H1 (cell line): ENCODE measurements around the gene GPANK1. TPM values are rescaled to one million over a fixed set of nuclear protein-coding genes. Genes with fewer than 3 reads are reported as not detected.

ENCODE experiments used
- CTCF ChIA-PET: fragments of 300-600 bp; sonication (Branson Sonifier 250); formaldehyde crosslinking; loops from one replicate; lab custom pipeline; 2021; ENCODE audit not compliant: partially characterized antibody; lab: Charles Lee
- POLR2A ChIA-PET: fragments of 300-600 bp; sonication (Branson Sonifier 250); formaldehyde crosslinking; loops from one replicate; lab custom pipeline; 2021; ENCODE audit warnings: inconsistent platforms; ENCODE audit not compliant: partially characterized antibody; lab: Charles Lee
- DNase-seq, 2 experiments: peaks; one replicate each; pipeline versions ENCODE4 v3.0.0 to v3.0.0-alpha.2; 2010 to 2022; ENCODE audit warnings: low spot score in 2 of 2, low read depth in 1 of 2, mixed read lengths in 1 of 2
- FAIRE-seq: peaks from 2 replicates; lab custom pipeline; 2011; peaks lifted over from hg19 to GRCh38; lab: Jason Lieb, UNC
- H2AFZ ChIP-seq: 2 replicates; pipeline ENCODE4 v1.8.1; 2012; ENCODE audit warnings: low read length, inconsistent platforms
- H2AK5ac ChIP-seq: 2 replicates; pipeline ENCODE4 v1.6.1; 2013; ENCODE audit warnings: low read depth, low read length
- H2BK120ac ChIP-seq: replicated peaks from 2 replicates; pipeline ENCODE3; 2013; ENCODE audit warnings: low read depth, low read length, inconsistent platforms
- H2BK12ac ChIP-seq: 2 replicates; pipeline ENCODE4 v1.6.1; 2013; ENCODE audit warnings: low read depth, low read length
- H2BK15ac ChIP-seq: 2 replicates; pipeline ENCODE4 v1.6.1; 2013; ENCODE audit warnings: low read length
- H2BK20ac ChIP-seq: 2 replicates; pipeline ENCODE4 v1.6.1; 2013; ENCODE audit warnings: low read length
- H2BK5ac ChIP-seq: 2 replicates; pipeline ENCODE4 v1.6.1; 2013; ENCODE audit warnings: low read depth, low read length
- H3K14ac ChIP-seq: 2 replicates; pipeline ENCODE4 v1.6.1; 2013; ENCODE audit warnings: inconsistent platforms; ENCODE audit not compliant: insufficient read length
- H3K18ac ChIP-seq: 2 replicates; pipeline ENCODE4 v1.6.1; 2013; ENCODE audit warnings: low read length; ENCODE audit errors: extremely low read depth
- H3K23ac ChIP-seq: 2 replicates; pipeline ENCODE4 v1.6.1; 2013; ENCODE audit warnings: inconsistent platforms; ENCODE audit not compliant: insufficient read length
- H3K23me2 ChIP-seq: 2 replicates; pipeline ENCODE4 v1.6.1; 2013; ENCODE audit warnings: low read depth, low read length
- H3K27ac ChIP-seq: 2 replicates; pipeline ENCODE4 v1.6.1; 2011; ENCODE audit warnings: low read depth, low read length, inconsistent platforms
- H3K27me3 ChIP-seq, 4 experiments: replicated peaks in 1 of 4; 1 replicate in 1 of 4; 2 replicates in 3 of 4; pipeline versions ENCODE4 v1.6.1 to v1.8.1; 2011 to 2013; ENCODE audit warnings: low read length in 3 of 4, mild to moderate bottlenecking in 3 of 4, inconsistent platforms in 2 of 4, mixed read lengths in 2 of 4, moderate library complexity in 1 of 4; ENCODE audit not compliant: control insufficient read depth in 3 of 4, insufficient read depth in 3 of 4; ENCODE audit errors: extremely low read depth in 1 of 4
- H3K36me3 ChIP-seq, 4 experiments: 2 replicates each; pipeline versions ENCODE4 v1.6.1 to v1.8.1; 2011 to 2013; ENCODE audit warnings: mild to moderate bottlenecking in 4 of 4, low read length in 3 of 4, moderate library complexity in 2 of 4, control low read depth in 1 of 4, inconsistent platforms in 1 of 4; ENCODE audit not compliant: insufficient read depth in 4 of 4, control insufficient read depth in 2 of 4
- H3K4ac ChIP-seq: replicated peaks from 2 replicates; pipeline ENCODE3; 2013; ENCODE audit warnings: low read length, low read depth, mixed read lengths, inconsistent platforms; ENCODE audit not compliant: insufficient read length
- H3K4me1 ChIP-seq, 4 experiments: replicated peaks in 1 of 4; 1 replicate in 1 of 4; 2 replicates in 3 of 4; pipeline versions ENCODE4 v1.6.1 to v1.8.1; 2011 to 2013; ENCODE audit warnings: low read length in 3 of 4, inconsistent platforms in 2 of 4, mixed read lengths in 1 of 4; ENCODE audit not compliant: insufficient read depth in 4 of 4, control insufficient read depth in 3 of 4
- H3K4me2 ChIP-seq, 2 experiments: 2 replicates each; pipeline versions ENCODE4 v1.6.1 to v1.8.1; 2011 to 2013; ENCODE audit warnings: low read depth in 2 of 2, low read length in 2 of 2, control low read depth in 1 of 2, inconsistent platforms in 1 of 2, mild to moderate bottlenecking in 1 of 2; ENCODE audit not compliant: insufficient read depth in 1 of 2
- H3K4me3 ChIP-seq, 4 experiments: fragments of 200-600, 300-600 bp in 1 of 4; sonication (generic), shearing (Covaris generic), sonication (Bioruptor Twin) in 1 of 4; 2 replicates each; pipeline versions ENCODE4 v1.5.1 to v1.8.1; 2011 to 2016; ENCODE audit warnings: low read length in 4 of 4, low read depth in 3 of 4, control low read depth in 2 of 4, inconsistent platforms in 2 of 4, mild to moderate bottlenecking in 2 of 4, mixed read lengths in 1 of 4, moderate library complexity in 1 of 4; ENCODE audit not compliant: insufficient read depth in 2 of 4; ENCODE audit errors: extremely low read depth in 1 of 4
- H3K56ac ChIP-seq: replicated peaks from 2 replicates; pipeline ENCODE3; 2013; ENCODE audit warnings: low read depth, mild to moderate bottlenecking, mixed read lengths, low read length, inconsistent platforms; ENCODE audit not compliant: insufficient read length
- H3K79me1 ChIP-seq: 2 replicates; pipeline ENCODE4 v1.6.1; 2013; ENCODE audit warnings: low read depth, low read length, control low read depth
- H3K79me2 ChIP-seq, 2 experiments: 2 replicates each; pipeline versions ENCODE4 v1.6.1 to v1.8.1; 2012 to 2013; ENCODE audit warnings: low read length in 2 of 2, mild to moderate bottlenecking in 2 of 2, inconsistent platforms in 1 of 2; ENCODE audit not compliant: insufficient read depth in 2 of 2, control insufficient read depth in 1 of 2
- H3K9ac ChIP-seq, 4 experiments: replicated peaks in 1 of 4; 1 replicate in 1 of 4; 2 replicates in 3 of 4; pipeline versions ENCODE4 v1.6.1 to v1.8.1; 2011 to 2013; ENCODE audit warnings: low read depth in 3 of 4, low read length in 3 of 4, control low read depth in 2 of 4, mild to moderate bottlenecking in 2 of 4, moderate library complexity in 2 of 4, inconsistent platforms in 1 of 4; ENCODE audit errors: extremely low read depth in 1 of 4
- H3K9me3 ChIP-seq, 2 experiments: 2 replicates each; pipeline versions ENCODE4 v1.6.1 to v1.8.1; 2012 to 2013; ENCODE audit warnings: mild to moderate bottlenecking in 2 of 2, moderate library complexity in 2 of 2, control low read depth in 1 of 2, inconsistent platforms in 1 of 2, low read depth in 1 of 2, low read length in 1 of 2, mixed read lengths in 1 of 2; ENCODE audit not compliant: insufficient read depth in 2 of 2
- H4K20me1 ChIP-seq, 2 experiments: replicated peaks in 1 of 2; 2 replicates each; pipeline versions ENCODE3 to v1.8.1; 2011 to 2013; ENCODE audit warnings: inconsistent platforms in 2 of 2, low read length in 2 of 2, mild to moderate bottlenecking in 1 of 2; ENCODE audit not compliant: insufficient read depth in 2 of 2, control insufficient read depth in 1 of 2
- H4K5ac ChIP-seq: 2 replicates; pipeline ENCODE4 v1.6.1; 2013; ENCODE audit warnings: low read length, low read depth, mixed read lengths, inconsistent platforms; ENCODE audit not compliant: insufficient read length
- H4K8ac ChIP-seq: 2 replicates; pipeline ENCODE4 v1.8.0; 2013; ENCODE audit warnings: mild to moderate bottlenecking, moderate library complexity, low read length, inconsistent platforms; ENCODE audit not compliant: insufficient read depth; ENCODE audit errors: extremely low read depth
- H4K91ac ChIP-seq: replicated peaks from 2 replicates; pipeline ENCODE3; 2013; ENCODE audit warnings: low read length, mixed read lengths, inconsistent platforms; ENCODE audit not compliant: insufficient read length
- GABPA ChIP-seq: IDR thresholded peaks from 2 replicates; pipeline ENCODE4 v1.6.1; 2011; ENCODE audit warnings: mild to moderate bottlenecking, low read length, moderate library complexity, borderline replicate concordance; ENCODE audit not compliant: insufficient read depth
- MAX ChIP-seq: IDR thresholded peaks from 2 replicates; pipeline ENCODE4 v1.6.1; 2012; ENCODE audit warnings: inconsistent platforms
- NRF1 ChIP-seq: IDR thresholded peaks from 2 replicates; pipeline ENCODE4 v1.6.1; 2011; ENCODE audit warnings: mild to moderate bottlenecking, low read depth, low read length, improper control_type of control experiment
- RNF2 ChIP-seq: fragments of 200-900, 300-1000 bp; sonication (generic); IDR thresholded peaks from 2 replicates; pipeline ENCODE4 v1.7.1; 2016; ENCODE audit warnings: borderline replicate concordance, low read depth, mild to moderate bottlenecking, antibody characterized with exemption, low read length; ENCODE audit not compliant: poor library complexity, severe bottlenecking; ENCODE audit errors: missing control alignments
- WGBS, 2 experiments: shearing (Covaris generic) in 1 of 2; methylation state at CpG; one replicate each; pipeline versions ENCODE4 v1.1.6 to v1.1.7; 2013 to 2015; ENCODE audit warnings: low lambda C conversion rate in 2 of 2, mixed read lengths in 2 of 2, inconsistent platforms in 1 of 2, low coverage in 1 of 2, missing lambda C conversion rate in 1 of 2; ENCODE audit not compliant: insufficient replicate concordance in 2 of 2, insufficient coverage in 1 of 2, insufficient read length in 1 of 2; ENCODE audit errors: extremely low coverage in 1 of 2, missing lambda C conversion rate in 1 of 2; 5-methylcytosine and 5-hydroxymethylcytosine counted together
- polyA plus RNA-seq, 7 experiments: library from polyadenylated mRNA; depleted of rRNA in 3 of 7; stranded (reverse) in 5 of 7; unstranded in 2 of 7; fragments of >200 nt in 5 of 7; fragments of 200-250 nt in 2 of 7; gene quantifications; 1 replicate in 5 of 7; 2 replicates in 1 of 7; 4 replicates in 1 of 7; pipeline versions ENCODE4 v1.2.1 to v1.2.3, GENCODE V29; 2011 to 2013; ENCODE audit warnings: missing spikeins in 2 of 7, mixed read lengths in 2 of 7
- total RNA-seq: library from RNA; stranded (reverse); fragmentation: NEBNext Ultra II Directional; extraction: Animal tissue kit (Norgen Biotek cat#: 25700); gene quantifications from 2 replicates; pipeline ENCODE4 v1.2.1, GENCODE V29; 2021

Gene GPANK1
- total and polyA plus RNA-seq, 2 of the 8 experiments (the other 6 are each of a cell fraction or from before 2014, with no cell fraction given) = 24.5 to 30.2 TPM

- FAIRE-seq (no peak), DNase-seq (no peak)
- Histone ChIP-seq H3K4me3 (peak overlapping the region in 3 of 4 experiments; percentile 28 to 94 (median 42); a peak in 5 of 8 replicates), H3K23ac (no peak overlapping the region), H4K5ac (no peak overlapping the region), H4K91ac (no peak overlapping the region), H3K27ac (no peak overlapping the region), H4K20me1 (peaks cover 5 to 7% of the 10 kb centered on the region in 2 experiments), H3K9me3 (no peaks in the 10 kb centered on the region), H2BK15ac (no peak overlapping the region), H3K4ac (no peak overlapping the region), H4K8ac (no peak overlapping the region), H3K23me2 (peaks cover 12% of the 10 kb centered on the region), H3K18ac (no peak overlapping the region), H3K4me1 (peaks cover 0 to 19% (median 5%) of the 10 kb centered on the region in 4 experiments; a peak in 5 of 7 replicates), H3K79me1 (peaks cover 12% of the 10 kb centered on the region), H2BK20ac (no peak overlapping the region), H2BK5ac (no peak overlapping the region), H3K27me3 (no peaks in the 10 kb centered on the region), H3K79me2 (peaks cover 0 to 57% of the 10 kb centered on the region in 2 experiments; a peak in 3 of 4 replicates), H3K9ac (peak overlapping the region in 1 of 4 experiments; percentile 95; a peak in 3 of 7 replicates), H2BK120ac (no peak overlapping the region), H3K4me2 (peak overlapping the region; percentile 74 to 82), H2AK5ac (no peak overlapping the region), H3K56ac (no peak overlapping the region), H3K14ac (no peak overlapping the region), H2BK12ac (no peak overlapping the region), H3K36me3 (peaks cover 15 to 30% (median 20%) of the 10 kb centered on the region in 4 experiments), H2AFZ (no peak overlapping the region)
- CTCF ChIA-PET = interaction anchor here (0.6 to 3.8 kb wide), 15 partner anchors 10 to 289 kb away, joined by 3 to 38 read pairs (median 5); partner anchors contain the start of genes APOM, BAG6 and LSM2
- TF ChIP-seq MAX (no peak), NRF1 (no peak), GABPA (no peak), RNF2 (no peak)
- WGBS, 2 experiments = 90% methylated on average over 9 of the region's 9 CpGs; no CpG with 5 or more reads in 1 of the 2 experiments
- POLR2A ChIA-PET = interaction anchor here (0.6 to 25.5 kb wide), 22 partner anchors 10 to 281 kb away, joined by 3 to 883 read pairs (median 6); partner anchors contain the start of genes ABHD16A, AIF1, APOM and BAG6
These were observed 1.5 kb downstream of the GPANK1 start for GRCh38 chr6:31663126-31663960.
